Osteocyte (in vitro differentiated cells): ENCODE results near the gene GMPPB. TPM values are rescaled to one million over a fixed set of nuclear protein-coding genes. Genes with fewer than 3 reads are reported as not detected.

Experiments
- DNase-seq: peaks from one replicate; pipeline ENCODE4 v3.0.0; 2021; ENCODE audit warnings: mixed read lengths; ENCODE audit not compliant: unreplicated experiment; ENCODE audit errors: extremely low spot score
- H3K27ac Mint-ChIP-seq: one replicate; pipeline ENCODE4 v1.8.0; 2021; ENCODE audit warnings: mild to moderate bottlenecking, mixed read lengths; ENCODE audit not compliant: unreplicated experiment
- H3K27me3 Mint-ChIP-seq: one replicate; pipeline ENCODE4 v1.8.0; 2021; ENCODE audit warnings: mixed read lengths; ENCODE audit not compliant: unreplicated experiment
- H3K36me3 Mint-ChIP-seq: one replicate; pipeline ENCODE4 v1.8.0; 2021; ENCODE audit warnings: mixed read lengths; ENCODE audit not compliant: unreplicated experiment
- H3K4me1 Mint-ChIP-seq: one replicate; pipeline ENCODE4 v1.8.0; 2021; ENCODE audit warnings: mixed read lengths; ENCODE audit not compliant: unreplicated experiment
- H3K4me3 Mint-ChIP-seq: one replicate; pipeline ENCODE4 v1.8.0; 2021; ENCODE audit warnings: mild to moderate bottlenecking, moderate library complexity, mixed read lengths; ENCODE audit not compliant: unreplicated experiment
- H3K9me3 Mint-ChIP-seq: one replicate; pipeline ENCODE4 v1.8.0; 2021; ENCODE audit warnings: mixed read lengths; ENCODE audit not compliant: unreplicated experiment
- total RNA-seq: library from RNA; stranded (reverse); gene quantifications from 2 replicates; pipeline ENCODE4 v1.2.1, GENCODE V29; 2021
- TF ChIP-seq, protein P1 (sequence below): fragments of 200-600 bp; sonication (generic); IDR thresholded peaks from 2 replicates; pipeline ENCODE4 v1.5.0; 2021; ENCODE audit warnings: antibody characterized with exemption, mild to moderate bottlenecking, moderate library complexity

The GMPPB gene
- total RNA-seq, 1 donor from 2014 or later = 27.5 TPM

- Mint-ChIP-seq H3K4me3 (peak overlapping the region; percentile 79), H3K36me3 (peaks cover 6% of the 10 kb centered on the region), H3K27ac (no peak overlapping the region), H3K9me3 (no peaks in the 10 kb centered on the region), H3K4me1 (peaks cover 21% of the 10 kb centered on the region), H3K27me3 (no peaks in the 10 kb centered on the region)
- DNase-seq = no peak
- TF ChIP-seq, protein P1, sequence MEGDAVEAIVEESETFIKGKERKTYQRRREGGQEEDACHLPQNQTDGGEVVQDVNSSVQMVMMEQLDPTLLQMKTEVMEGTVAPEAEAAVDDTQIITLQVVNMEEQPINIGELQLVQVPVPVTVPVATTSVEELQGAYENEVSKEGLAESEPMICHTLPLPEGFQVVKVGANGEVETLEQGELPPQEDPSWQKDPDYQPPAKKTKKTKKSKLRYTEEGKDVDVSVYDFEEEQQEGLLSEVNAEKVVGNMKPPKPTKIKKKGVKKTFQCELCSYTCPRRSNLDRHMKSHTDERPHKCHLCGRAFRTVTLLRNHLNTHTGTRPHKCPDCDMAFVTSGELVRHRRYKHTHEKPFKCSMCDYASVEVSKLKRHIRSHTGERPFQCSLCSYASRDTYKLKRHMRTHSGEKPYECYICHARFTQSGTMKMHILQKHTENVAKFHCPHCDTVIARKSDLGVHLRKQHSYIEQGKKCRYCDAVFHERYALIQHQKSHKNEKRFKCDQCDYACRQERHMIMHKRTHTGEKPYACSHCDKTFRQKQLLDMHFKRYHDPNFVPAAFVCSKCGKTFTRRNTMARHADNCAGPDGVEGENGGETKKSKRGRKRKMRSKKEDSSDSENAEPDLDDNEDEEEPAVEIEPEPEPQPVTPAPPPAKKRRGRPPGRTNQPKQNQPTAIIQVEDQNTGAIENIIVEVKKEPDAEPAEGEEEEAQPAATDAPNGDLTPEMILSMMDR = no peak
Observed at GRCh38 chr3:49717959-49718857, 5.5 kb downstream of the GMPPB start.

- no peaks in the 10 kb centered on the region for H3K27me3 Mint-ChIP-seq
- peaks cover 6% of the 10 kb centered on the region for H3K36me3 Mint-ChIP-seq
- TF ChIP-seq, protein P1 = no peak
- no peak overlapping the region for H3K4me3 Mint-ChIP-seq
- peaks cover 16% of the 10 kb centered on the region for H3K4me1 Mint-ChIP-seq
- H3K9me3 Mint-ChIP-seq = no peaks in the 10 kb centered on the region
- H3K27ac Mint-ChIP-seq = no peak overlapping the region
- DNase-seq = no peak
Observed at GRCh38 chr3:49717211-49717958, 6.4 kb downstream of the GMPPB start.

GRCh38 chr3:49716691-49717210 lies 7.0 kb downstream of the GMPPB start:
- H3K4me3 Mint-ChIP-seq = no peak overlapping the region

GRCh38 chr3:49716169-49716568 lies 7.6 kb downstream of the GMPPB start:
- Mint-ChIP-seq H3K4me3 (no peak overlapping the region), H3K27ac (no peak overlapping the region), H3K4me1 (peaks cover 15% of the 10 kb centered on the region)

More at GRCh38 chr3:49716691-49717210, 7.0 kb downstream of the GMPPB start:
- H3K27me3 Mint-ChIP-seq = no peaks in the 10 kb centered on the region
- no peaks in the 10 kb centered on the region for H3K9me3 Mint-ChIP-seq
- no peak for DNase-seq
- no peak overlapping the region for H3K27ac Mint-ChIP-seq
- TF ChIP-seq, protein P1 = no peak
- H3K4me1 Mint-ChIP-seq = peaks cover 15% of the 10 kb centered on the region
- H3K36me3 Mint-ChIP-seq = peaks cover 6% of the 10 kb centered on the region

More at GRCh38 chr3:49716169-49716568, 7.6 kb downstream of the GMPPB start:
- DNase-seq = no peak
- TF ChIP-seq, protein P1 = no peak
- Mint-ChIP-seq H3K9me3 (no peaks in the 10 kb centered on the region), H3K36me3 (peaks cover 5% of the 10 kb centered on the region), H3K27me3 (no peaks in the 10 kb centered on the region)
